Left lung (tissue), 10 donors: Measurements from ENCODE around the gene CCDC93. TPM values are rescaled to one million over a fixed set of nuclear protein-coding genes. Genes with fewer than 3 reads are reported as not detected.

Source experiments
- ATAC-seq: fragments of 200-7000 bp; cut with Tn5 transposase; one replicate; pipeline ENCODE4 v1.9.1; 2020; ENCODE audit warnings: moderate library complexity
- DNase-seq, 4 donors: peaks; one replicate each; pipeline ENCODE4 v3.0.0-alpha.2; 2013 to 2020
- H3K27ac ChIP-seq, 2 donors: fragments of 200-600 bp; sonication (generic) in 1 of 2; one replicate each; pipeline versions ENCODE4 v1.5.0 to v1.8.0; 2020 to 2021
- H3K27me3 ChIP-seq, 2 donors: fragments of 200-600 bp; sonication (generic) in 1 of 2; one replicate each; pipeline versions ENCODE4 v1.5.0 to v1.8.0; 2020 to 2021
- H3K36me3 ChIP-seq, 2 donors: fragments of 200-600 bp; sonication (generic) in 1 of 2; one replicate each; pipeline versions ENCODE4 v1.5.0 to v1.8.0; 2020 to 2021
- H3K4me1 ChIP-seq, 2 donors: fragments of 200-600 bp; one replicate each; pipeline ENCODE4 v1.8.0; 2021
- H3K4me3 ChIP-seq, 2 donors: fragments of 200-600 bp; sonication (generic) in 1 of 2; one replicate each; pipeline versions ENCODE4 v1.5.0 to v1.8.0; 2020 to 2021; ENCODE audit warnings: mild to moderate bottlenecking in 1 of 2
- H3K9me3 ChIP-seq, 2 donors: fragments of 200-600 bp; sonication (generic) in 1 of 2; one replicate each; pipeline versions ENCODE4 v1.5.0 to v1.8.0; 2020 to 2021
- CTCF ChIP-seq, 2 donors: fragments of 200-600 bp; sonication (generic) in 1 of 2; IDR thresholded peaks; one replicate each; pipeline versions ENCODE4 v1.5.0 to v1.8.0; 2021; ENCODE audit warnings: antibody characterized with exemption in 2 of 2
- intact Hi-C, 2 donors: fragments of 100-400 bp; cut with DNase I; formaldehyde crosslinking; loops; one replicate each; pipeline versions ENCODE4 v1.11.2 to v1.14.2; 2022
- polyA plus RNA-seq, 6 donors: library from polyadenylated mRNA; unstranded; fragments of 120-200 nt; gene quantifications; one replicate each; pipeline ENCODE4 v1.2.1, GENCODE V29; 2013; ENCODE audit not compliant: insufficient read length in 6 of 6
- total RNA-seq, 2 donors: library from RNA; stranded (reverse); fragmentation: NEBNext Ultra II Directional; extraction: Animal tissue kit (Norgen Biotek cat#: 25700); gene quantifications; one replicate each; pipeline ENCODE4 v1.2.1, GENCODE V29; 2021
- donor health status: DM: no; HTN: yes; CAD: no.
- donor health status: DM: no; HTN: no; CAD: no.

CCDC93 gene
- total and polyA plus RNA-seq, 8 donors, result 30.2 to 56.8 (median 48.6) TPM

- peak; percentile 71 for ATAC-seq
- Histone ChIP-seq H3K4me3 (no peak overlapping the region), H3K36me3 (peaks cover 0 to 60% of the 10 kb centered on the region in 2 donors), H3K4me1 (peaks cover 3 to 42% of the 10 kb centered on the region in 2 donors), H3K9me3 (no peaks in the 10 kb centered on the region), H3K27ac (peak overlapping the region; percentile 23 to 70), H3K27me3 (no peaks in the 10 kb centered on the region)
- TF ChIP-seq CTCF (IDR thresholded peaks at IDR 0.05), result no peak
- intact Hi-C loops, result no loop called here
- peak in 2 of 4 donors; percentile 43 to 53 for DNase-seq
Observed at GRCh38 chr2:117980783-117981676, 32.8 kb downstream of the CCDC93 start.

DNA sequence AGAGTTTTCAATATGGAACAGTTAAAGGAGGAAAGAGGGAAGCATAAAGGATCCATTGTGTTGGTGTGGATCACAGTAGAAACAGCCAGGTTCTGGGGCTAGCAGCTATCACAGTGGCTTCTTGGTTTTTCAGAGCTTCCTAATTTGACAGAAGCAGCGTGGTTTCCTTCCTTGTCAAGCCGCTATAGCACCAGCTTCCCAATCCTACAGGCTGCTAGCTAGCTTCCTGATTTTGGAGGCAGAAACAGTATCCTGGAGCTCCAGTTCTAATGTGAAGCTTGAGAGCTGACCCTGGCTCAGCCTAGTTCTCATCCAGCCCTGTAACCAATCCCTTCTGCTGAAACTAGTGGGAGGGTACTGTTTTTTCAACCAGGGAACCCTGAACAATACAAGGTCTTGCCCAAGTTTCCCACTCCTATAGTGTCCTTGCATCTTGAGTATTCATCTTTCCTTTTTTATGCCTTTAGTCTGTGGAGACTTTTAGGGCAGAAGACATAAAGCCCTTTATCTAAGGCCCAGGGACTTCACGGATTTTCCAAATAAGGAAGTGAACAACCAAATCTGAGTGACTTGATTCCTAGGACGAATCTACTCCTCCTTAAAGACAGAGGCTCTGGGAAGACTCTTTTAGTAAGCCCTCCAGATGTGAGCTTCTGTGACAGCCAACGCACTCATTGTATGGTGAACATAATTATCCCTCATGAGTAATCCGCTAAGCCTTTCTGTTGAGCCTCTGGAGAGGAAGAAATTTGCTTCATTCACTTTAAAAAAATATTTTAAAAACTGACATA lies 33.8 kb downstream of the CCDC93 start:
- Histone ChIP-seq H3K27ac (peak overlapping the region; percentile 23 to 70), H3K27me3 (no peaks in the 10 kb centered on the region), H3K9me3 (no peaks in the 10 kb centered on the region), H3K36me3 (peaks cover 0 to 60% of the 10 kb centered on the region in 2 donors), H3K4me3 (no peak overlapping the region), H3K4me1 (peaks cover 3 to 42% of the 10 kb centered on the region in 2 donors)
- ATAC-seq (peak; percentile 45), DNase-seq (no peak)
- intact Hi-C loops, result no loop called here
- no peak for TF ChIP-seq CTCF (IDR thresholded peaks at IDR 0.05)

- ATAC-seq, result no peak
- H3K9me3 ChIP-seq, result no peaks in the 10 kb centered on the region
- no peak for DNase-seq
- no peaks in the 10 kb centered on the region for H3K27me3 ChIP-seq
- intact Hi-C loops, result no loop called here
- H3K4me3 ChIP-seq, result no peak overlapping the region
- peaks cover 3 to 38% of the 10 kb centered on the region in 2 donors for H3K4me1 ChIP-seq
- peaks cover 0 to 64% of the 10 kb centered on the region in 2 donors for H3K36me3 ChIP-seq
- no peak overlapping the region for H3K27ac ChIP-seq
- TF ChIP-seq CTCF (IDR thresholded peaks at IDR 0.05), result no peak
Observed at GRCh38 chr2:117977696-117978095, 36.2 kb downstream of the CCDC93 start.

DNA sequence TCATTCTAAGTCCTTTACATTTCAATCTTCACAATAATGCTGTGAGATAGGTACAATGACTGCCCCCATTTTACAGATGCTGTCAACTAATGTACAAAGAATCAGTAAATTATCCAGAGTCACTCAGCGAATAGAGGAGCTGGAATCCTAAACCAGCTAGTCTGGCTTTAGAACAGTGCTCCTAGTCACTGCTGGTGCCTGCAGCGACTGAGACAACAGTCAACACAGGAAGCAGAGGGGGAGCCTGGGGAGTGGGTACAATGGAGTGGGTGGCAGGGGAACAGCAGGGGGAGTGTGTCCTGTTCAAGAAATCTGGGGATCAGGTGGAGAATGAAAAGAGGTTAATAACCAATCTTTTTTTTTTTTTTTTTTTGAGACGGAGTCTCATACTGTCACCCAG lies 37.3 kb downstream of the CCDC93 start:
- H3K27ac ChIP-seq, result no peak overlapping the region
- no peaks in the 10 kb centered on the region for H3K27me3 ChIP-seq
- TF ChIP-seq CTCF (IDR thresholded peaks at IDR 0.05), result no peak
- peaks cover 0 to 74% of the 10 kb centered on the region in 2 donors for H3K36me3 ChIP-seq
- ATAC-seq (no peak), DNase-seq (no peak)
- intact Hi-C loops, result no loop called here
- no peaks in the 10 kb centered on the region for H3K9me3 ChIP-seq
- peaks cover 3 to 28% of the 10 kb centered on the region in 2 donors for H3K4me1 ChIP-seq
- H3K4me3 ChIP-seq, result no peak overlapping the region
